Parathyroid adenoma (tissue), 2 donors: ENCODE data around the gene CD7.

Experiments used
- H2AFZ ChIP-seq: fragments of 300-600 bp; sonication (generic); one replicate; pipeline ENCODE4 v1.7.0; 2017; ENCODE audit warnings: antibody characterized with exemption, mild to moderate bottlenecking
- H3K27ac ChIP-seq: fragments of 300-600 bp; sonication (generic); one replicate; pipeline ENCODE4 v1.7.0; 2017
- H3K27me3 ChIP-seq: fragments of 300-600 bp; sonication (generic); one replicate; pipeline ENCODE4 v1.7.0; 2017; ENCODE audit warnings: low read length; ENCODE audit not compliant: control insufficient read depth, insufficient read depth
- H3K36me3 ChIP-seq: fragments of 300-600 bp; sonication (generic); one replicate; pipeline ENCODE4 v1.7.0; 2017; ENCODE audit warnings: low read length; ENCODE audit not compliant: control insufficient read depth, insufficient read depth
- H3K4me1 ChIP-seq: fragments of 300-600 bp; sonication (generic); one replicate; pipeline ENCODE4 v1.7.0; 2017; ENCODE audit warnings: control low read depth
- H3K4me2 ChIP-seq: fragments of 300-600 bp; sonication (generic); one replicate; pipeline ENCODE4 v1.7.0; 2017; ENCODE audit warnings: low read length
- H3K4me3 ChIP-seq: fragments of 300-600 bp; sonication (generic); one replicate; pipeline ENCODE4 v1.7.0; 2017; ENCODE audit warnings: low read depth, low read length
- H3K79me2 ChIP-seq: fragments of 300-600 bp; sonication (generic); one replicate; pipeline ENCODE4 v1.7.0; 2017; ENCODE audit warnings: control low read depth
- H3K9ac ChIP-seq: fragments of 300-600 bp; sonication (generic); one replicate; pipeline ENCODE4 v1.7.0; 2017; ENCODE audit warnings: mild to moderate bottlenecking
- H3K9me3 ChIP-seq: fragments of 300-600 bp; sonication (generic); one replicate; pipeline ENCODE4 v1.7.0; 2017; ENCODE audit warnings: low read length; ENCODE audit not compliant: control insufficient read depth
- TF ChIP-seq, protein P1 (sequence below): fragments of 300-600 bp; sonication (generic); IDR thresholded peaks from one replicate; pipeline ENCODE4 v1.7.0; 2017; ENCODE audit warnings: antibody characterized with exemption, mild to moderate bottlenecking
- donor health status: primary hyperparathyroidism.

Gene CD7

DNA sequence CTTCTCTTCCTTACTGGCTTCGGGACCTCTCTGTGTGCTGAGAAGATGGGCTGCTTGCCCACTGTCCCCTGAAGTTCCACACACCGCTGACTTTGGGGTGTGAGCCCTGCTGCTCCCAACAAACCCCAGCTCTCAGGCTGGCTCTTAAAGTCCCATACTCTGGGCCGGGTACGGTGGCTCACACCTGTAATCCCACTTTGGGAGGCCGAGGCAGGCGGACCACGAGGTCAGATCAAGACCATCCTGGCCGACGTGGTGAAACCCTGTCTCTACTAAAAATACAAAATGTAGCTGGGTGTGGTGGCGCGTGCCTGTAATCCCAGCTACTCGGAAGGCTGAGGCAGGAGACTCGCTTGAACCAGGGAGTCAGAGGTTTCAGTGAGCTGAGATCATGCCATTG, 17.2 kb downstream of the CD7 start:
- TF ChIP-seq, protein P1, sequence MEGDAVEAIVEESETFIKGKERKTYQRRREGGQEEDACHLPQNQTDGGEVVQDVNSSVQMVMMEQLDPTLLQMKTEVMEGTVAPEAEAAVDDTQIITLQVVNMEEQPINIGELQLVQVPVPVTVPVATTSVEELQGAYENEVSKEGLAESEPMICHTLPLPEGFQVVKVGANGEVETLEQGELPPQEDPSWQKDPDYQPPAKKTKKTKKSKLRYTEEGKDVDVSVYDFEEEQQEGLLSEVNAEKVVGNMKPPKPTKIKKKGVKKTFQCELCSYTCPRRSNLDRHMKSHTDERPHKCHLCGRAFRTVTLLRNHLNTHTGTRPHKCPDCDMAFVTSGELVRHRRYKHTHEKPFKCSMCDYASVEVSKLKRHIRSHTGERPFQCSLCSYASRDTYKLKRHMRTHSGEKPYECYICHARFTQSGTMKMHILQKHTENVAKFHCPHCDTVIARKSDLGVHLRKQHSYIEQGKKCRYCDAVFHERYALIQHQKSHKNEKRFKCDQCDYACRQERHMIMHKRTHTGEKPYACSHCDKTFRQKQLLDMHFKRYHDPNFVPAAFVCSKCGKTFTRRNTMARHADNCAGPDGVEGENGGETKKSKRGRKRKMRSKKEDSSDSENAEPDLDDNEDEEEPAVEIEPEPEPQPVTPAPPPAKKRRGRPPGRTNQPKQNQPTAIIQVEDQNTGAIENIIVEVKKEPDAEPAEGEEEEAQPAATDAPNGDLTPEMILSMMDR: no peak
- H3K4me2 ChIP-seq: no peak overlapping the region
- H3K4me1 ChIP-seq: peaks cover 8% of the 10 kb centered on the region

GRCh38 chr17:82299452-82299851, 18.0 kb downstream of the CD7 start:
- Histone ChIP-seq H3K79me2 (no peaks in the 10 kb centered on the region), H3K9me3 (no peaks in the 10 kb centered on the region), H3K27me3 (no peaks in the 10 kb centered on the region), H3K4me2 (no peak overlapping the region), H3K9ac (no peak overlapping the region), H3K27ac (no peak overlapping the region), H2AFZ (no peak overlapping the region), H3K36me3 (no peaks in the 10 kb centered on the region), H3K4me1 (peaks cover 8% of the 10 kb centered on the region), H3K4me3 (no peak overlapping the region)
- TF ChIP-seq, protein P1: no peak

More for the DNA sequence above, 17.2 kb downstream of the CD7 start:
- Histone ChIP-seq H3K27me3 (no peaks in the 10 kb centered on the region), H3K9me3 (no peaks in the 10 kb centered on the region), H3K4me3 (no peak overlapping the region), H3K9ac (no peak overlapping the region), H3K36me3 (no peaks in the 10 kb centered on the region), H2AFZ (no peak overlapping the region), H3K27ac (no peak overlapping the region), H3K79me2 (no peaks in the 10 kb centered on the region)

DNA sequence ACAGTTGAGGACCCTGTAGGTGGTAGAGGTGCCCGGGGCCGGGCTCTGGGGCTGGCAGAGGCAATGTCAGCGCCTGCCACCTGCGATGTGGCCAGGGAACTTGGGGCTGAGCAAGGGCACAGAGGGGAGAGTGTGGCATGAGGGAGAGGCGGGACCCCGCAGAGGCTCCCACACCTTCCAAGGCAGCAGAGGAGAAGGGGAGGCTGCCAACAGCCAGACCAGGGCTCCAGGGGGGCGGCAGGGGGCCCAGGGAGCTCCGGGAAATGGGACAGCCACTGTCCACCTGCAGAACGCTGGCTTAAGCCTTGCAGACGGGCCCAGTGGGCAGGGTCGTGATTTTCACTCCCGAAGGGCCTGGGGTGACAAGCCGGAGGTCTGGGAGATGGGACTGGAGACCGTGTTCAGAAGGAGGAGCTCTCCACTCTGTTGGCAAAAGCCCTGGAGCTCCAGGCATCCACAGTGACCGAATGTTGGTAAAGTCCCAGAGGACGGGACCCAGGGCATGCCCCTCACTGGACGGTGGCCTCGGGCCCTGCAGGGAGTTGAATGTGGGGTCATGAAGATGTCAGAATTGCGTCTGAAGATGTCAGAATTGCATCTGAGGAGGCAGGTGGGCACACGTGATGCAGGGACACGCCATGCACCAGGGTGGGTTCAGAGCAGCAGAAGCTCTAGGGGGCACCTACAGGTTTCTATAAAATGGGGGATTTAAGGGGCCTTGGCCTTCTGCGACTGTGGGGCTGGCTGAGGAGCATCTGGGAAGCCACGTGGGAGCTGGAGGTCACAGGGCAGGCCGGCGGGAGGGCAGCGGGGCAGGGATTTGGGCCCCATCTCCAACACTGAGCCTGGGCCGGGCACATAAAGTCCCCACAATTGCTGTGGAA, 18.6 kb downstream of the CD7 start:
- H3K4me3 ChIP-seq: no peak overlapping the region
- TF ChIP-seq, protein P1: no peak

GRCh38 chr17:82297714-82298537, 19.5 kb downstream of the CD7 start:
- H3K79me2 ChIP-seq: no peaks in the 10 kb centered on the region
- no peaks in the 10 kb centered on the region for H3K9me3 ChIP-seq
- no peaks in the 10 kb centered on the region for H3K27me3 ChIP-seq
- peaks cover 8% of the 10 kb centered on the region for H3K4me1 ChIP-seq
- peak overlapping the region; percentile 71 for H3K27ac ChIP-seq
- H3K9ac ChIP-seq: no peak overlapping the region
- TF ChIP-seq, protein P1: no peak
- peak overlapping the region; percentile 71 for H2AFZ ChIP-seq
- peak overlapping the region; percentile 39 for H3K4me3 ChIP-seq
- H3K36me3 ChIP-seq: no peaks in the 10 kb centered on the region
- peak overlapping the region; percentile 80 for H3K4me2 ChIP-seq

More for the DNA sequence above, 18.6 kb downstream of the CD7 start:
- Histone ChIP-seq H2AFZ (peak overlapping the region; percentile 71), H3K4me2 (peak overlapping the region; percentile 80), H3K9me3 (no peaks in the 10 kb centered on the region), H3K36me3 (no peaks in the 10 kb centered on the region), H3K79me2 (no peaks in the 10 kb centered on the region), H3K4me1 (peaks cover 8% of the 10 kb centered on the region), H3K27me3 (no peaks in the 10 kb centered on the region), H3K9ac (no peak overlapping the region), H3K27ac (peak overlapping the region; percentile 71)
